ENCODE measurements around the gene LZTFL1.

Gene LZTFL1

GRCh38 chr3:45807681-45808540, 34.0 kb downstream of the LZTFL1 start:
- DNase-seq: no peak

- no peak for DNase-seq
Observed at GRCh38 chr3:45807133-45807532, 34.8 kb downstream of the LZTFL1 start.

GRCh38 chr3:45806072-45806471, 35.8 kb downstream of the LZTFL1 start:
- no peak for DNase-seq

GRCh38 chr3:45803252-45803935, 38.5 kb downstream of the LZTFL1 start:
- DNase-seq: no peak

DNA sequence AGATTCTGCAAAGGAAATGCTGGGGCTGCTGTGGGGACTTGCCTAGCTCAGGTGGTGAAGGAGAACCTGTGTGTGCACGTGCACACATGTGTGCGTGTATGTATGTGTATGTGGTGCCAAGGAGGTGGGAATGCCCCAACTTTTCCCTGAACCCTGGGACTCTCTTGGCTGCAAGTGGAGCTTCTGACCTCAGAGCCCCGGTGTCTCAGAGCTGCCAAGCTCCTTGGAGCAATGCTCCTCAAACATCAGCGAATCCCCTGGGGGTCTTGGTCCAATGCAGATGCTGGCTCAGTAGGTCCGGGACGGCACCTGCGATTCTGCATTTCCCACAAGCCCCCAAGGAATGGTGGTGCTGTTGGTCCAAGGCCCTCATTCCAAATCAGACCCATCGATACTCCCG, 39.8 kb downstream of the LZTFL1 start:
- DNase-seq: no peak

GRCh38 chr3:45800611-45801010, 41.3 kb downstream of the LZTFL1 start:
- no peak for DNase-seq

DNA sequence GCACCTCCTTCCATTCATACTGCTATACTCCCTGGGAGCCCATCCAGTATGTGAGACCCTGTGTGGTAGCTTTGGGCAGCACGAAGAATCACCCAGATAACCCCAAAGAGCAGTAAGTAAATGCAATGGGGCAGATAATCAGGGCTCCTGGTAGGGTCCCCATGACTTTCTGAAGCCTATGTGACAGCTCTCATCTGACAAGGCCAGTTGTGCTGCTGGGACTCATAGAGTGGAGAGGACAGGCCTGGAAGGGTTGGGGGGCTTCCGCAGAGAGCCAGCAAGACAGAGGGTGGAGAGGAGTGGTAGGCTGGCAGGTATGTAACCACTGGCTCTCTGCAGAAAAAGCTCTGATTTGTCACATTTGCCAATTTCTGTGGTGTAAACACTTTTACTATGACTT, 42.3 kb downstream of the LZTFL1 start:
- no peak for DNase-seq

DNA sequence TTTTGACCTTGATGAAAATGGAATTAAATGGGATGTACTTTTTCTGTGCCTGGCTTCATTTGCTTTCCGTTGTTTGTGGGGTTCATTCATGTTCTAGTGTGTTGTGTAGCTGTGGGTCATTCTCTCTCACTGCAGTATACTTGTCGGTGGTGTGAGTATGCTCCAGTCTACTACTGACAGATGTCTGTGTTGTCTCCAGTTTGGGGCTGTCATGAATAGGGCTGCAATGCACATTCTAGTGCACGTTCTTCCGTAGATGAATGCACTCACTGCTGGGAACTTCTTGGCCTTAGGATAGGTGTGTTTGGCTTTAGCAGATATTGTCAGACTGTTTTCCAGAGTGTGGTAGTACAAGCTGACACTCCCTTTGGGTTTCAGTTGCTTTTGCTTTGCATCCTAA, 43.9 kb downstream of the LZTFL1 start:
- no peak for DNase-seq

GRCh38 chr3:45796902-45797637, 44.8 kb downstream of the LZTFL1 start:
- DNase-seq: no peak

GRCh38 chr3:45795882-45796765, 45.8 kb downstream of the LZTFL1 start, which contains the start of gene SLC6A20:
TSS of gene SLC6A20 (minus strand) at chr3:45796536. CDS start at chr3:45796419, 117 bp downstream.
- peak in 1 of 2 donors; percentile 2 for DNase-seq

DNA sequence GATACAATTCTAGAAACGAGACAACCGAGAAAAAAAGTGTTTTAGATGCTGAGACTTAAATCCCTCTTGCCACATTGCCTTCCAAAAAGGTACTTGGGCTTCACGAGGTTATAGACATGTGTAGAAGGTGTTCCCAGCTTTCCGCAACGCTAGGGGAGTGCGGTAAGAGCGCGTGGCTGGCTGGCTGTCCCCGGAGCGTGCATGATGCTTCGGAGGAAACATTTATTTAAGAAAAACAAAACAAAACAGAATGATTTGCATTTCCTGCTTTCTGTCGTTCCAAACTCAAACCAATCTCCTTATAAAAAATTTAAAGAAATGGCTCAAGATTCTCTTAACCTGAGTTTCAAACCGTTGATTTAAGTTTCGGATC, 46.4 kb downstream of the LZTFL1 start:
- DNase-seq: no peak

DNA sequence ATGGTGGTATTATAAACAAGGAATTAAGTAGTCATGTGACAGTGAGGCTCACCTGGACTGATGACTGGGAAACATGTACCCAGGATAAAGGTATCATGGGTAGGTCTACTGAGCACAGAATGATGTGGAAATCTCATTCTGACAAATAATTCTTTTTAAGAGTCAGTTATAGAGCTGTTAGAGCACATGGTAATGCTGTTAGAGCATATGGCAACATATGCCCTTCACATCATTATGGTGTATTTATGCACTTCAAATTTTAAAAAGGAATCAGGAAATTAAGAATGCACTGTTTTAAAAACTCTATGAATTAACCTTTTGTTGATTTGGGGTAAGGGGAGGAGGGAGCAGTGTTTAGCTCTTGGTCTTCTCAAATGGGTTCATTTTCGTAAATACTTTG, 47.3 kb downstream of the LZTFL1 start:
- DNase-seq: no peak

- DNase-seq: no peak
Observed at GRCh38 chr3:45794177-45794560, 47.8 kb downstream of the LZTFL1 start.

DNA sequence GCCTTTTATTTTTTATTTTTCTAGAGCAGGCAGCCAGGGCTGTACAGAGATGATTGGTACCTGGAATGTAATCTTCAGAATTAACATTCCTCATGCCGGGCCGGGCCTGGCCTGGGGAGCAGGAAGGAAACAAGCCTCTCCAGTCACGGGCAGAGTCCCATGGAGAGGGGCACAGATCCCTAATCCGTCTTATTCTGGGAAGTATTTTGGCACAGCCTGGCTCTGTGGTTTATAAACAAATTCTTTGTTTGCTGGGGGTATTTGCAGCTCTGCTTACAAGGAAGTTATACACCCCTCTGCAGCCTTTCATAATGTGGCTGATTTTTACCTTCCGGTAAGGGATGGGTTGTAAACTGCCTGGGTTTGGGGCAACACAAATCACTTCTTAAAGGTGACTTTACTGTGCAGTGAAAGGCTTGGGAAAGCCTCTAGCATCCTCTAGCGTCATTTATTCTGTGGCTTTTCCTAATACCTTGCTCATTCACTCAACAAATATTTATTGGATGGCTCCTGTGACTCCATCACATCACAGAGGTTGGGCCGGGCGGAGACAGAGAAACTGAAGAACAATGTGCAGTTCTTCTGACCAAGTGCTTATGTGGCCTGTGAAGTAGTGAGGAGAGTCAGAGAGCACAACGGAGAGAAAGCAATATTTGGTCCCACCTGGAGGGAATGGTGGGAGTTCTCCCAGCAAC, 48.3 kb downstream of the LZTFL1 start:
- DNase-seq: no peak

- no peak for DNase-seq
Observed at GRCh38 chr3:45792516-45793172, 49.3 kb downstream of the LZTFL1 start.

DNA sequence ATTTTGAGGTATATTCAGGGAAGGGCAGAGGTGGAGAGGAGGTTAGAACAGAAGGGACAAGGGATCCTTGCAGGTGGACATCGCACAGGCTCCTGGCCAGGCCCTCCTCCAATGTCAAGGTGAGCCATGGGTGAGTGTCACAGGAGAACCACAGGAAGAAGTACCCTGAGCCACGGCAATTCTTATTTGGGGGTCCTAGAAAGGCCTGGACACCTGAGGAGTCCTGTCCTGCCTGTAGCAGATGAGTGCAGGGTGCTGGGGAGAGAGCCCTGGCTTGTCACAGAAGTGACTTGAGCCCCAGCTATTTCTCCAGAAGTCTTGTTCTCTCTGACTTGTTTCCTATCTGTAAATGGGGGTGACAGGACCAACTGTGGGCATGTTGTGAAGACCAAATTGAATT, 49.9 kb downstream of the LZTFL1 start:
- no peak for DNase-seq

- DNase-seq: no peak
Observed at GRCh38 chr3:45790596-45790995, 51.3 kb downstream of the LZTFL1 start.

DNA sequence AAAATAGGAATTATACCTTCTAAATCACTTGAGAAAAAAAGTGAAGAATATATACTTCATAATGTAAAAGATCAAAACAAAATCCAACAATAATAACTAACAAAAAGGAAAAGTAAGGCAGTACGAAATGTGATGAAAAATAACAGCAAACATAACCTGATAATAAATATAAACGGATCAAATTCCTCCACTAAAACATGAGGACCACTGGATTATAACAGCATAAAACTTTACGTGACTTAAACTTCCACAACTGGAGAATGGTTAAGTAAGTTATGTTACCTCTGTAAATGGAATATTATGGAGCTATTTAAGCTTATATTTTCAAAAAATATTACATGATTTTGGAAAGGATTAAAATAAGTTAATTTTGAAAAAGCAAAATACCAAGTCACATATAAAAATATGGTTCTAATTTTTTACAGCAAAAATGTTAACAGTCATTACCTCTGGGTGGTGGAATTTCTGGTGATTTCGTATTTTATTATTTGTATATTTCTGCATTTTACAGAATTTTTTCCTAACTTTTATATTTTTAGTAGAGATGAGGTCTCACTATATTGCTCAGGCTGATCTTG, 52.6 kb downstream of the LZTFL1 start:
- DNase-seq: no peak

GRCh38 chr3:45787551-45787950, 54.4 kb downstream of the LZTFL1 start:
- no peak for DNase-seq

GRCh38 chr3:45786801-45787495, 55.0 kb downstream of the LZTFL1 start:
- DNase-seq: no peak
